HUES6 (cell line): Measurements from ENCODE around the gene PDLIM1.

Experiments
- H3K27ac ChIP-seq: 2 replicates; pipeline ENCODE4 v1.7.0; 2013; ENCODE audit warnings: low read depth, mild to moderate bottlenecking, low read length, inconsistent platforms
- H3K27me3 ChIP-seq: 2 replicates; pipeline ENCODE4 v1.6.1; 2013; ENCODE audit warnings: low read length; ENCODE audit not compliant: control insufficient read depth, insufficient read depth
- H3K36me3 ChIP-seq: 2 replicates; pipeline ENCODE4 v1.6.1; 2013; ENCODE audit warnings: low read length; ENCODE audit not compliant: control insufficient read depth, insufficient read depth
- H3K4me1 ChIP-seq: 2 replicates; pipeline ENCODE4 v1.6.1; 2013; ENCODE audit warnings: low read length; ENCODE audit not compliant: control insufficient read depth, insufficient read depth
- H3K4me3 ChIP-seq: 2 replicates; pipeline ENCODE4 v1.5.1; 2013; ENCODE audit warnings: low read depth, low read length
- H3K9ac ChIP-seq: one replicate; pipeline ENCODE4 v1.6.1; 2013; ENCODE audit warnings: mild to moderate bottlenecking, low read length
- H3K9me3 ChIP-seq: 2 replicates; pipeline ENCODE4 v1.6.1; 2013; ENCODE audit warnings: low read depth, low read length; ENCODE audit not compliant: control insufficient read depth, insufficient read depth

The PDLIM1 gene

DNA sequence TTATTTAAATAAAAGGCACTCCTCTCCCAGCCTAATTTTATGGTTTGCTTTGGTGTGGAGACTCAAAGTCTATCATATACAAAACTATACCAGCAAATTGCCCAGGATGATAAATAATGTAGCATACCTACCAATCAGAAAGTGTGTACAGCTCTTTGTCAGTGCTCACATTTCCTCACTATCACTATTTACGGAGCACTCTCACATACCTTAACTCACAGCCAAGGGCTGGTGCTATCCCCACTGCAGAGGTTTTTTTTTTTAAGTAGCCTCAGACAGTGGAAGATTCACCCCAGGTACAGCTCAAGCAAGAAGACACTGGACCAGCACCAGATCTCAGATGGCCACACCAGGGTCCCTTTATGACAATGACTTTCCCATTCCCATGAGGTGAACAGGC lies 2.5 kb downstream of the PDLIM1 start:
- Histone ChIP-seq H3K9ac (no peak overlapping the region), H3K4me3 (peak overlapping the region; percentile 94), H3K27ac (no peak overlapping the region), H3K4me1 (peaks cover 42% of the 10 kb centered on the region), H3K36me3 (0 out of 2 replicates have a peak, but pooled peaks cover 12% of the 10 kb centered on the region), H3K9me3 (no peaks in the 10 kb centered on the region), H3K27me3 (no peaks in the 10 kb centered on the region)

DNA sequence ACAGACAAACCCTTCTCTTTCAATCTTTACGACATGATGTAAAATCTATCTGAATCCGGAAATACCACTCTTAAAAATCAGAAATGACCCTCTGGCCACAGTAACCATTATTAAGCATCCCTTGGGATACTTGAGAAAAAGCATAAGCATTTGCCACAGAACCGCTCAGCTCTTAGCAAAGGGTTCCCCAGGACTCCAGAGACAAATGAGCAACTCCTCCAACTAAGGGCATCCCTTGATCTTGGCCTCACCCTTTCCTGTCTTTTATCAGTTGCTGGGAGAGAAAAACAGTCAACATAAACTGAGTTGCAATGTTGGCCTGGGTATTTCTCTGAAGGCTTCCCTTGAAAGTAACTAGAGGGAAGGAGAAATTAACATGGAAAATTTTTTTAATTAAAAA lies 3.5 kb downstream of the PDLIM1 start:
- H3K9me3 ChIP-seq = no peaks in the 10 kb centered on the region
- 0 out of 2 replicates have a peak, but pooled peaks cover 12% of the 10 kb centered on the region for H3K36me3 ChIP-seq
- H3K4me3 ChIP-seq = no peak overlapping the region
- no peaks in the 10 kb centered on the region for H3K27me3 ChIP-seq
- no peak overlapping the region for H3K27ac ChIP-seq
- H3K9ac ChIP-seq = no peak overlapping the region
- peaks cover 43% of the 10 kb centered on the region for H3K4me1 ChIP-seq

DNA sequence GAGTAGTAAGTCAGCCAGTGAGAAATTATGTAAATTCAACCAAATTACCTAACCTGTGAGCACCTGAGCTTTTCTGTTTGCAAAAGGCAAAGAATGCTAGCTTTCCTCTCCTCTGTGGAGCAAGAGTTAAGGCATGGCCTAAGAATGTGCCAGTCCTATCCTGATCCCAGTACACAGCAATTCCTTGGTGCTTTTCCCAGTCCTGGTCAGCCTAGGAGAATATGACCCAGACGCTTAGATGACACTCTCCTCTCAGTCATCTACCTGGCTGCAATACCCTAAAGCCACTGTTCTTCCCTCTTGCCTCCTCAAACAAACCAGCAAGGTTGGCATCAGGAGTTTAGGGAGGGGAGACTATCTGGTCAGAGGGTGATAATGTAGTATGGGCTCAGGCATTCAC lies 4.1 kb downstream of the PDLIM1 start:
- H3K4me3 ChIP-seq = no peak overlapping the region; the same call in 1 of the 2 replicates
- no peaks in the 10 kb centered on the region for H3K27me3 ChIP-seq
- peaks cover 47% of the 10 kb centered on the region for H3K4me1 ChIP-seq

DNA sequence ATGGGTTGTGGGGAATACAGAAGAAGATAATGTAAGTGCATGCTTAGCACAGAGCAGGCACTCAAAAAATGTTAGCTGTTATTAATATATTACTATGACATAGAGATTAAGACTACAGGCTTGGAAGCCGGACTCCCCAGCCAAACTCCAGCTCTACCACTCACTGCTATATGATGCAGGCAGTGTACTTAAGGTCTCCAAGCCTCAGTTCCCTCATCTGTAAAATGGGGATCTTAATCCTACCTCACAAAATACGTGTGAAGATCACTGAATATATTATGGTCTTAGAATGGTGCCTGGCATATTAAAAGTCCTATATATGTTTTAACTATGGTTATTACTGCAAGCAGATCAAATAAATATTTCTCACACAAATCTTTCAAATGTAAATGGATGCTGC lies 5.2 kb downstream of the PDLIM1 start:
- no peaks in the 10 kb centered on the region for H3K27me3 ChIP-seq
- no peak overlapping the region for H3K9ac ChIP-seq
- no peak overlapping the region for H3K27ac ChIP-seq
- no peak overlapping the region for H3K4me3 ChIP-seq
- peaks cover 15% of the 10 kb centered on the region; the same call in 1 of the 2 replicates for H3K36me3 ChIP-seq
- H3K9me3 ChIP-seq = no peaks in the 10 kb centered on the region
- H3K4me1 ChIP-seq = peaks cover 48% of the 10 kb centered on the region

More for the DNA sequence above, 4.1 kb downstream of the PDLIM1 start:
- Histone ChIP-seq H3K9ac (no peak overlapping the region), H3K9me3 (no peaks in the 10 kb centered on the region), H3K27ac (no peak overlapping the region), H3K36me3 (peaks cover 15% of the 10 kb centered on the region; the same call in 1 of the 2 replicates)

DNA sequence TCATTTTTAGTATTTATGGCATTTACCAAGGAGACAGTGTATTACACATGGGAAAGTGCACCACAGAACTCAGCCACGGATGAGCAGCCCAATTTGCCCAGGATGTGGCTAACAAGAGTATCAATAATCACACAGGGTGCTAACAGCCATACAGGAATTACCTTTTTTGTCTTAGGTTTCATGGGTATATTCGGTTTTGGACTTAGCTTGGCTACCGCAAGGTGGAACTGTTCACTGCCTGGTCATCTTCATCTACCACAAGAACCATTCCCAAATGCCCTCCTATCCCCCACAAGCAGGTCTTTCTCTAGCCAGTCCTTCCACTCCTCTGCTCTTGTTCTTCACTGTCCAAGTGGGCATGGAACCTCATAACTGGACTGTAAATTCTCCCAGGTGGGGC lies 6.0 kb downstream of the PDLIM1 start:
- H3K9me3 ChIP-seq = no peaks in the 10 kb centered on the region
- H3K9ac ChIP-seq = no peak overlapping the region
- no peak overlapping the region for H3K27ac ChIP-seq
- peaks cover 48% of the 10 kb centered on the region for H3K4me1 ChIP-seq
- no peaks in the 10 kb centered on the region for H3K27me3 ChIP-seq
- no peak overlapping the region for H3K4me3 ChIP-seq
- peaks cover 15% of the 10 kb centered on the region; the same call in 1 of the 2 replicates for H3K36me3 ChIP-seq

DNA sequence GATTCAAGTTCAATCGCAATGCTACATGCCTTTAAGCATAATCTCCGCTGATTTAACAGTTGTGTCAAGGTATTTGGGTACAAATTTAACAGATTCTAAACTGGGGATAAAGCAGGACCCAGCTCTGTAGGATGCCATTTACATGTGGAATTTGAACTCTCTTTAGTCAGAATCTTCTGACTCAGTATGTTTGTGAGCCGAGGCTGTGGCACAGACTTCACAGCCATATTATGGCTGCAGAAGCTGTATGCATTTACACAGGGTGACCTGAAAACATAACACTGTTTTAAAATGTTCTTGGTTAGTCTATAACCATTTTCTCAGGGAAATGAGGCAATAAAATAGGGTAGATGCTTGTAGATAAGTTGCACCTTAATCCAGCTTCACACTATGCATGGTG lies 8.7 kb downstream of the PDLIM1 start:
- Histone ChIP-seq H3K27ac (no peak overlapping the region), H3K4me3 (no peak overlapping the region), H3K36me3 (peaks cover 9% of the 10 kb centered on the region; the same call in 1 of the 2 replicates), H3K27me3 (no peaks in the 10 kb centered on the region), H3K9ac (no peak overlapping the region), H3K9me3 (no peaks in the 10 kb centered on the region), H3K4me1 (peaks cover 46% of the 10 kb centered on the region)

DNA sequence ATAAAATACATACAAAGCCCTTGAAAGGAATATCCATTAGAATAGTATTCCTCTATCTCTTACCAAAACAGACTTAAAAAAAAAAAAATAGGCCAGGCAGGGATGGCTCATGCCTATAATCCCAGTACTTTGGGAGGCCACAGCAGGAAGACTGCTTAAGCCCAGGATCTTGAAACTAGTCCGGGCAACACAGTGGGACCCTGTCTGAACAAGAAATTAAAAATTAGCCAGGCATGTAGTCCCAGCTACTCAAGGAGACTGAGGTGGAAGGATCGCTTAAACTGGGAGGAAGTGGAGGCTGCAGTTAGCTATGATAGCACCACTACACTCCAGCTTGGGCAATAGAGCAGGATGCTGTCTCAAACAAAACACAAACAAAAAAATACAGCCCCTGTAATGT lies 9.6 kb downstream of the PDLIM1 start:
- Histone ChIP-seq H3K27ac (no peak overlapping the region; the same call in 1 of the 2 replicates), H3K27me3 (no peaks in the 10 kb centered on the region), H3K36me3 (peaks cover 6% of the 10 kb centered on the region; the same call in 1 of the 2 replicates), H3K9me3 (no peaks in the 10 kb centered on the region), H3K4me1 (peaks cover 40% of the 10 kb centered on the region), H3K4me3 (no peak overlapping the region), H3K9ac (no peak overlapping the region)

DNA sequence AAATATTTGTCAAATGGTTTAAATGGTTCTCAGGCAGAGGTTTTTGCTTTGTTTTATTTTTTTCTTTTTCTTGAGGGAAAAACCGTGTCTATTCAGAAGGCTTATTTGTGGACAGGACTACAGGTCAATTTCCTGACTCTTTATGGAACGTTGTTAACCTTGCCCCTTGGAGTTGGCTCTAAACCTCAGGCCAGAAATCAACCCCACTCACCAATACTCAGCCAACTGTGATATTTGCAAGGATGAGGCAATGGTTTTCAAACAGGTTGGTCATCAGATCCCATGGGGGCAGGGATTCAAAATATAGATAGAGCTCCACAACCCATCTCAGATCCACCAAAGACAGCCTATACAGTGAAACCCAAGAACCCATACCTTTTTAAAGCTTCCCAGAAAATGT lies 10.2 kb downstream of the PDLIM1 start:
- H3K4me1 ChIP-seq = peaks cover 40% of the 10 kb centered on the region
- no peaks in the 10 kb centered on the region for H3K9me3 ChIP-seq
- no peaks in the 10 kb centered on the region for H3K27me3 ChIP-seq
- H3K36me3 ChIP-seq = peaks cover 6% of the 10 kb centered on the region; the same call in 1 of the 2 replicates
- no peak overlapping the region for H3K9ac ChIP-seq
- H3K27ac ChIP-seq = no peak overlapping the region
- H3K4me3 ChIP-seq = no peak overlapping the region

DNA sequence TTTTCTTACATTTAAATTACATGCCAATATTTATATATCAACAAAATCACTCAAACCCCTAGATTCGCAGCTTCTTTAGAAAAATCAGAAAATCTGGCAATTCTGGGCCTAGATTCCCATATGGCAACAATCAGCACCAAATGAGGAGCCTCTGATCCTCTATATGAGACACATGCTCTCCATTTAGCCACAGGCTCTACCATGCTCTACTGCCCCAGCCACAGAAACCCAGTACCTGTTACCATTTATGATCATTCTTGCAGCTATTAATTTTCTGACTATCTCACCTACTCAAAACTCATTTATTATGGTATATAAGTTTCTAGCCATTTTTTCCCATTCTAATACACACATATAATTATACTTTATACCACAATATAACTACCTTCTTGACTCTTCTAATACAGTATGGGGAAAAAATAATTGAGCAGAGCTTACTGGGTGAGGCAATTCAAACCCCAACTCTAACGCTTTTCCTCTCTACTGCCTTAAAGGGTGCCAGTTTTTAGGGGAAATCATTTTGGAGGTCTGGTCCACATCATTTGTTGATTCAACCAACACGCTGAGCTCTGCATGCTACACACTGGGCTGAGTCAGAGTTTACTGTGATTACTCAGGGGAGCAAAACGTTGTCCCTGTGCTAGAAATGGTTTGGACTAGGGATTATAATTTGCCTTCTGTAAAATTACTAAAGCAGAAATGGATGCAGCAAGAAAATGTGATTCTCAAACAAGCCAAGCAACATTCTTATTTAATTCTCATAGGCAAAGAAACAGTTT lies 11.6 kb downstream of the PDLIM1 start:
- no peaks in the 10 kb centered on the region for H3K27me3 ChIP-seq
- no peaks in the 10 kb centered on the region for H3K9me3 ChIP-seq
- H3K27ac ChIP-seq = no peak overlapping the region
- H3K4me1 ChIP-seq = peaks cover 36% of the 10 kb centered on the region
- H3K9ac ChIP-seq = no peak overlapping the region
- no peak overlapping the region for H3K4me3 ChIP-seq
- peaks cover 3% of the 10 kb centered on the region; the same call in 1 of the 2 replicates for H3K36me3 ChIP-seq

DNA sequence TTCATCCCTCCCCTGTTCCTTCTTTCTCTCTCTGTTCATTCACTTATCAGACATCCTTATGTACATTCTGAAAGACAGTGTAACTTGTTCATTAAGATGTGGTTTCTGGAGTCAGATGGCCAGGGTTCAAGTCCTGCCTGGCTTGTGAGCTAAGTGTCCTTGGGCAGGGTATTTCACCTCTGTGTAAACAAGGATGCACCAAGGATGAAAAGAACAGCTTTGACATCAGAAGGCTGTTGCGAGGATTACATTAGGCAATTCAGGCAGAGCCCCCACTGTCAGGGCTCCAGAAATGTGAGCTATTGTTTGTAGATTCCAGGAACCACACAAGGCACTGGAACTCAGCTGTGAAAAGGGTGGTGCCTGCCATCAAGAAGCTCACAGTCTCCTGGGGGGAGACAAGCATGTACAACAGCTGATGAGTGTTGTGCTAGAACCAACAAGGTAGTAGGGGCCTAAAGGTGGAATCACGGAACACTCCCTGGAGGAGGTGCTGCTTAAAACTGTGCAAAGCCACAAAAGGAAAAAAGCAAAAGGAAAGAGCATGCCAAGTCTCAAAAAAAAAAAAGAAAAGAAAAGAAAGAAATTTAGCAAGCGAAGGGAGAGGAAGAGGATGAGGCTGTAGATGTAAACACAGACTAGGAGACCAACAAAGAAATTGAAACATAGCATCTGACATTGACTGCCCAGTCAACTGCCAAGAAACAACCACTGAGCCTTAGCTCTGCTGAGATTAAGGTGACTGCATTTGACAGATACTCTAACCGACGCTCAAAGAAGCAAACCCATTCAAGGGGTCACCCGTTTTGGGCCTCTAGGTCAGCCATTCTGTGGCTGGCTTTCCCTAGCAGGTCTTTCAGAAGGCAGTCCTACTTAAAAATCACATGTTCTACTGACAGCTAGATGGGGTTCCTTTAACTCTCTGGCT lies 12.5 kb downstream of the PDLIM1 start:
- H3K9ac ChIP-seq = no peak overlapping the region
- peaks cover 3% of the 10 kb centered on the region; the same call in 1 of the 2 replicates for H3K36me3 ChIP-seq
- no peaks in the 10 kb centered on the region for H3K9me3 ChIP-seq
- peaks cover 45% of the 10 kb centered on the region for H3K4me1 ChIP-seq
- no peaks in the 10 kb centered on the region for H3K27me3 ChIP-seq
- no peak overlapping the region for H3K4me3 ChIP-seq
- no peak overlapping the region for H3K27ac ChIP-seq

DNA sequence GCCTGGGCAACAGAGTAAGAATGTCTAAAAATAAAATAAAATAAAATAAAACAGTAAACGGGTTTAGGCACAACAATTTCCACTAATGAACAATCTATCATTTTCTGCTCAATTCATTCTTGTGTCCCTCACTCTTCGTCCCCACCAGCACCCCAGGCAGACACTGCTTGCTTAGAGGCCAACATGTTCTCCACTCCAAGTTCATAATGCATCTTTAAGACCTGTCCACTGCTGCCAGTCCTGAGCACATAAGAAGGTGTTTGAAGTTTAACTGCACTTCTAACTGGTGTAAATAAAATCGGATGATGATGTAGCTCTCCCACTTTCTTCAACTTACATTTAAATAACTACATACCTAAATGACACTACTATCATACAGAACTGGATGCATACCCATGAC lies 13.2 kb downstream of the PDLIM1 start:
- H3K9ac ChIP-seq = no peak overlapping the region
- H3K4me1 ChIP-seq = peaks cover 48% of the 10 kb centered on the region
- no peaks in the 10 kb centered on the region for H3K27me3 ChIP-seq
- H3K4me3 ChIP-seq = no peak overlapping the region
- peaks cover 3% of the 10 kb centered on the region; the same call in 1 of the 2 replicates for H3K36me3 ChIP-seq
- H3K9me3 ChIP-seq = no peaks in the 10 kb centered on the region
- no peak overlapping the region for H3K27ac ChIP-seq
